Measurements from ENCODE around the gene SP1.
"Not testable (repeated sequence)": the region's sequence is repeated elsewhere in the genome, so short reads cannot be mapped to it uniquely, and the experiment has no call there.

SP1 gene

DNA sequence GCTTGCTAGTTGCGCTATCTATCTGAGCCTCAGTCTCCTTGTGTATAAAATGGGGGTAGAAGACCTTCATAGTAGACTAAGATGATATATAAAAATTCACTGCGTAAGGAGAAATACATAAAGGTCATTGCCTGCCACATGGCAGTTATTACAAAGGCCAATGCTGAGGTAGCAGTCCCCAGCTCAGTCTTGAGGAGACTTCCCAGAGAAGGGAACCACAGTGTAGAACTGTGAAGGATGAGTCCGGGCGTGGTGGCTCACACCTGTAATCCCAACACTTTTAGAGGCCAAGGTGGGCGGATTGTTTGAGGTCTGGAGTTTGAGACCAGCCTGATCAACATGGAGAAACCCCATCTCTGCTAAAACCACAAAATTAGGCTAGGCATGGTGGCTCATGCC, 26.7 kb upstream of the SP1 start:
- in situ Hi-C loops (cut with MboI; ENCODE audit: low pct_unique_long_range_greater_than_20kb, low sequenced_read_pairs): no loop called here
- DNase-seq: no peak

GRCh38 chr12:53355121-53355520, 24.9 kb upstream of the SP1 start:
- DNase-seq: no peak
- in situ Hi-C loops (cut with MboI; ENCODE audit: low pct_unique_long_range_greater_than_20kb, low sequenced_read_pairs): no loop called here

DNA sequence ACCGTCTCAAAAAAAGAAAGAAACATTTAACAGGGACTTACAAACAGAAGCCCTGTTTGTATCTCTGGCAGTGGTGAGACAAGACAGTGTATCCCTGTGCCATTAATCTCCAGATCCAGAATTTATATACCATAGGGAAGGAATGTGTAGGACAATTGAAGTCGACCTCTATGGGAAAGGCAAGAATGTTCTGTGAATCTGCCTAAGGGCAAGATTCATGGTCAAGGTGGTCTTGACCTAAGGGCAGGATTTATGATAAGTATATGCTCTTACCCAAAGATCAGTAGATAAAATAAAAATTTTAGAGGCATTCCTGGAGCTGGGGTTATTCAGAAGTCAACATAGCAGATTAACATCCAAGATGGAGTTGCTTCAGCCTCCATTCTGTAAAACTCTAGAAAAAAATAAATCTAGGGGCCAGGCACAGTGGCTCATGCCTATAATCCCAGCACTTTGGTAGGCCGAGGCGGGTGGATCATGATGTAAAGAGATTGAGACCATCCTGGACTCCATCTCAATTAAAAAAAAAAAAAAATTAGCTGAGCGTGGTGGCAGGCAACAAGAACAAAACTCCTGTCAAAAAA, 21.0 kb upstream of the SP1 start:
- DNase-seq: no peak
- in situ Hi-C loops (cut with MboI; ENCODE audit: low pct_unique_long_range_greater_than_20kb, low sequenced_read_pairs): no loop called here

- DNase-seq; in situ Hi-C loops (cut with MboI; ENCODE audit: low pct_unique_long_range_greater_than_20kb, low sequenced_read_pairs): not testable (repeated sequence)
Observed at GRCh38 chr12:53361638-53362037, 18.3 kb upstream of the SP1 start.

DNA sequence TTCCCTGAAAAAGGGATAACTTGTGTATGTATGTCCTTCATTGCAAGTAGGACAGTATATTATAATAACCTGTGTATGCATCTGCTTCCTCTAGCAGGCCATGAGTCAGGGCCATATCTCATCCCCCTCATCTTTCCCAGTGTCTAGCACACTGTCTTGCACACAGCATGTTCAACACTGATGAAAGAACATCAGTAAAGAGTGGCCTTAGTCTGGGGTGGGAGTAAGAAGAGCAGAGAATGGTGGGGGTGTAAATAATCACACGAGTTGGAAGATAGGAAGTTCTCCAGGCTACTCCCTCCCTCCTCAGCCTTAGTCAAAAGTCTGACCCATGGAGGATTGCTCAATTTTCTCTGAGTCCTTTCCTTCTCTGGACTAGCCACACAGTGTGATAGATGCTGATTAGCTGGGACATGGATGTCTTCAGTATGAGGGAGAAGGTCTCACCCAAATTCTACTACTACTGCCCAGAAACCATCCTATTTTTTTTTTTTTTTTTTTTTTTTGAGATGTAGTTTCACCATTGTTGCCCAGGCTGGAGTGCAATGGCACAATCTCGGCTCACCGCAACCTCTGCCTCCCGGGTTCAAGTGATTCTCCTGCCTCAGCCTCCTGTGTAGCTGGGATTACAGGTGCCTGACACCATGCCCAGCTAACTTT, 14.6 kb upstream of the SP1 start:
- in situ Hi-C loops (cut with MboI; ENCODE audit: low pct_unique_long_range_greater_than_20kb, low sequenced_read_pairs): no loop called here
- peak; percentile 34 for DNase-seq

DNA sequence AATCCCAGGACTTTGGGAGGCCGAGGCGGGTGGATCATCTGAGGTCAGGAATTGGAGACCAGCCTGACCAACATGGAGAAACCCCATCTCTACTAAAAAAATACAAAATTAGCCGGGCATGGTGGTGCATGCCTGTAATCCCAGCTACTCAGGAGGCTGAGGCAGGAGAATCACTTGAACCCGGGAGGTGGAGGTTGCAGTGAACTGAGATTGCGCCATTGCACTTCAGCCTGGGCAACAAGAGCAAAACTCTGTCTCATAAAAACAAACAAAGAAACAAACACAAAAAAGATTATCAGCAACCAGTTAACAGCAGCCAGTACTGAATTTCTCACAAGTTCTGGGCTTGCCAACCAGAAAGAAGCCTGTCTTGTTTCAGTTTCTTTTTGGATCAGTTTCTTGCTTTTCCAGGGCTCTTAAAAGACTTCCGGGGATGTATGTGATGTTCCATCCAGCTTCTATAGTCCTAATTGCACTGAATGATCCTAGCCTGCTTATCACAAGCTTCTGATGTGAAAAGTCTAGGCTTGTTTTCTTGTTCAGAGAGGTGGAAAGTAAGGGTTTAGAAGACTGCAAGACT, 6.3 kb upstream of the SP1 start:
- DNase-seq; in situ Hi-C loops (cut with MboI; ENCODE audit: low pct_unique_long_range_greater_than_20kb, low sequenced_read_pairs): not testable (repeated sequence)

- in situ Hi-C loops (cut with MboI; ENCODE audit: low pct_unique_long_range_greater_than_20kb, low sequenced_read_pairs): not testable (repeated sequence)
Observed at GRCh38 chr12:53374277-53374676, 5.7 kb upstream of the SP1 start.

GRCh38 chr12:53376747-53377146, 3.2 kb upstream of the SP1 start:
- in situ Hi-C loops (cut with MboI; ENCODE audit: low pct_unique_long_range_greater_than_20kb, low sequenced_read_pairs): no loop called here
- no peak for DNase-seq

More at GRCh38 chr12:53374277-53374676, 5.7 kb upstream of the SP1 start:
- not testable (repeated sequence) for DNase-seq

- DNase-seq: no peak
- in situ Hi-C loops (cut with MboI; ENCODE audit: low pct_unique_long_range_greater_than_20kb, low sequenced_read_pairs): no loop called here
Observed at GRCh38 chr12:53378222-53378621, 1.8 kb upstream of the SP1 start.

- in situ Hi-C loops (cut with MboI; ENCODE audit: low pct_unique_long_range_greater_than_20kb, low sequenced_read_pairs): no loop called here
- no peak for DNase-seq
Observed at GRCh38 chr12:53378724-53379388, 1.1 kb upstream of the SP1 start.

- in situ Hi-C loops (cut with MboI; ENCODE audit: low pct_unique_long_range_greater_than_20kb, low sequenced_read_pairs): no loop called here
- peak; percentile 100 for DNase-seq
Observed at GRCh38 chr12:53379389-53380103, 430 bp upstream of the SP1 start.

DNA sequence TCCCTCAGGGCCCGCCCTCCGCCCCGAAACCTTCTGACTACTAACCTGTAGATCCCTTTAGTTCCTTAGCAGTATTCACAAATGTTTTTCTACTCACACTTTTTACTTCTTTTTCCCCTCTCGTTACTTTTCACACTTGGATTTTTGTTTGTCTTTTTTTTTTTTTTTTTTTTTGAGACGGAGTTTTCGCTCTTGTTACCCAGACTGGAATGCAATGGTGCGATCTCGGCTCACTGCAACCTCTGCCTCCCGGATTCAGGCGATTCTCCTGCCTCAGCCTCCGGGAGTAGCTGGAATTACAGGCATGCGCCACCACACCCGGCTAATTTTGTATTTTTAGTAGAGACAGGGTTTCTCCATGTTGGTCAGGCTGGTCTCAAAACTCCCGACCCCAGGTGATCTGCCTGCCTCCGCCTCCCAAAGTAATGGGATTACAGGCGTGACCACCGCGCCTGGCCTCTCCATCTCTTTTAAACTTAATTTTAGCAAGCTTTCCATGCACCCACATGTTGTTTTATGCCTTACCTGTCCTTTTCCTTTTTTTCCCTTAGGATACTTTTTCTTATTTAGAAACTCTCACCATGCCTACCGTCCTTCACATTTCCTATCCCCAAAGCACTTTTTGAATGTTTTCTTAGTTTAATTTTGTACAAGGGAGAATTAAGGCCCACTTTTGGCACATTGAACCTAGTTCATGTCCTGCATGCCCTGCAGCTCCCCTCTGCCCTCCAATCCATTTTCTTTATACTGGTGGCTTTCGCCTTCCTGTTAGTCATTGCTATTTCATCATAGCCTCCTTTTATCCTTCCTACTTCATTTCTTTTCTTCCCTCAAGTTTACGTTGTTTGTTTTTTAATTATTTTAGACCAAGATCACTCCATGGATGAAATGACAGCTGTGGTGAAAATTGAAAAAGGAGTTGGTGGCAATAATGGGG, 1.1 kb downstream of the SP1 start:
- in situ Hi-C loops (cut with MboI; ENCODE audit: low pct_unique_long_range_greater_than_20kb, low sequenced_read_pairs): no loop called here
- DNase-seq: no peak

DNA sequence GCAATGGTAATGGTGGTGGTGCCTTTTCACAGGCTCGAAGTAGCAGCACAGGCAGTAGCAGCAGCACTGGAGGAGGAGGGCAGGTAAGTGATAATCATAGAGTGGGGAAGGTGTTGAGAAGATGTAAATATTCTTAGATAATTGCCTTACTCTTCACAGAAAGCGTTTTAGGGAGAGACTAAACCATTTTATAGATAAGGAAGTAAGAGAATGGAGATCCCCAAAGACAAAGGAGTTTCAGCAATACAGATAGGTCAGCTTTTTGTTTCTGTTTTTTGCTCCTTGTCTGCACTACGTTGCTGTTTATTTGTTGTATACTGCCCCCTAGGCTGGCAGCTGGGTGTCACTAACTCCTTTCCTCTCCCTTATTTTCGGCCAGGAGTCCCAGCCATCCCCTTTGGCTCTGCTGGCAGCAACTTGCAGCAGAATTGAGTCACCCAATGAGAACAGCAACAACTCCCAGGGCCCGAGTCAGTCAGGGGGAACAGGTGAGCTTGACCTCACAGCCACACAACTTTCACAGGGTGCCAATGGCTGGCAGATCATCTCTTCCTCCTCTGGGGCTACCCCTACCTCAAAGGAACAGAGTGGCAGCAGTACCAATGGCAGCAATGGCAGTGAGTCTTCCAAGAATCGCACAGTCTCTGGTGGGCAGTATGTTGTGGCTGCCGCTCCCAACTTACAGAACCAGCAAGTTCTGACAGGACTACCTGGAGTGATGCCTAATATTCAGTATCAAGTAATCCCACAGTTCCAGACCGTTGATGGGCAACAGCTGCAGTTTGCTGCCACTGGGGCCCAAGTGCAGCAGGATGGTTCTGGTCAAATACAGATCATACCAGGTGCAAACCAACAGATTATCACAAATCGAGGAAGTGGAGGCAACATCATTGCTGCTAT, 2.0 kb downstream of the SP1 start:
- peak; percentile 76 for DNase-seq
- in situ Hi-C loops (cut with MboI; ENCODE audit: low pct_unique_long_range_greater_than_20kb, low sequenced_read_pairs): no loop called here

DNA sequence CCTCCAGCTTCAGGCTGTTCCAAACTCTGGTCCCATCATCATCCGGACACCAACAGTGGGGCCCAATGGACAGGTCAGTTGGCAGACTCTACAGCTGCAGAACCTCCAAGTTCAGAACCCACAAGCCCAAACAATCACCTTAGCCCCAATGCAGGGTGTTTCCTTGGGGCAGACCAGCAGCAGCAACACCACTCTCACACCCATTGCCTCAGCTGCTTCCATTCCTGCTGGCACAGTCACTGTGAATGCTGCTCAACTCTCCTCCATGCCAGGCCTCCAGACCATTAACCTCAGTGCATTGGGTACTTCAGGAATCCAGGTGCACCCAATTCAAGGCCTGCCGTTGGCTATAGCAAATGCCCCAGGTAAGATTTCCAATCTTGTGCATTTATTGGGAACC, 3.3 kb downstream of the SP1 start:
- in situ Hi-C loops (cut with MboI; ENCODE audit: low pct_unique_long_range_greater_than_20kb, low sequenced_read_pairs): no loop called here
- no peak for DNase-seq

DNA sequence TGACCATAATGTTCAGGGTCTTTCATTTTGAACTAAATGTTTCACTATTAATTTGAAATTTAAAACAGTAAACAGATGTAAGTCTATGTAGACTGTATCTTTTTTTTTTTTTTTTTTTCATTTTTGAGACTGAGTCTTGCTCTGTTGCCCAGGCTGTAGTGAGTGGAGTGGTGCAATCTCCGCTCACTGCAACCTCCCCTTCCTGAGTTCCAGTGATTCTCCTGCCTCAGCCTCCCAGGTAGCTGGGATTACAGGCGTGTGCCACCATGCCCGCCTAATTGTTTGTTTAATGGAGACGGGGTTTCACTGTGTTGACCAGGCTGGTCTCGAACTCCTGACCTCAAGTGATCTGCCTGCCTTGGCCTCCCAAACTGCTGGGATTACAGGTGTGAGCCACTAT, 6.4 kb downstream of the SP1 start:
- DNase-seq; in situ Hi-C loops (cut with MboI; ENCODE audit: low pct_unique_long_range_greater_than_20kb, low sequenced_read_pairs): not testable (repeated sequence)

DNA sequence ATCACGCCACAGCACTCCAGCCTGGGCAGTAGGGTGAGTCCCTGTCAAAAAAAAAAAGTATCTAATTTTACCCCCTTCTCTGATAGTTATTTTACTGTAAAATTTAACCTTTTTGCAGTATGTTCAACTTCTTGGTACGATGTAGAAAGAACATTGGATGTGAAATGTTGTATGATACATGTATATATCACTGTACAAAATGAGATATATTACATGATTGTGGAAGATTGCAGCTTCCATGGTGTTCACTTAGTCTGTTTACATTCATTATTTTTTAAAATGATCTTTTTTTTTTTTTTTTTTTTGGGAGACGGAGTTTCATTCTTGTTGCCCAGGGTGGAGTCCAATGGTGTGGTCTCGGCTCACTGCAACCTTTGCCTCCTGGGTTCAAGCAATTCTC, 9.0 kb downstream of the SP1 start:
- DNase-seq: no peak
- in situ Hi-C loops (cut with MboI; ENCODE audit: low pct_unique_long_range_greater_than_20kb, low sequenced_read_pairs): no loop called here

- in situ Hi-C loops (cut with MboI; ENCODE audit: low pct_unique_long_range_greater_than_20kb, low sequenced_read_pairs): no loop called here
- DNase-seq: no peak
Observed at GRCh38 chr12:53389702-53390101, 9.7 kb downstream of the SP1 start.

DNA sequence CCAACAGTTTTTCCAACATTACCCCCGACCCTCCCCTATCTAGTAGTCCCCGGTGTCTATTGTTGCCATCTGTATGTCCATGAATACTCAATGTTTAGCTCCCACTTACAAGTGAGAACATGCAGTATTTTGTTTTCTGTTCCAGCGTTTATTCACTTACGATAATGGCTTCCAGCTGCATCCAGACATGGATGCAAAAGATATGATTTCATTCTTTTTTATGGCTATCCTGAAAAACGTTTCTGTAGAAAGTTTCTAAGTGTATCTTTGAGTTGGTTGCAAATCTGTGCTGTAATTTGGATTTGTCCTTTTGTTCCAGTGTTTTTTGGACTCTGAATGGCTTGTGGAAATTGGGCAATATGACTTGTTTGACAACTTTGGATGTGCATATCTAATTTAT, 11.7 kb downstream of the SP1 start:
- in situ Hi-C loops (cut with MboI; ENCODE audit: low pct_unique_long_range_greater_than_20kb, low sequenced_read_pairs): no loop called here
- DNase-seq: no peak

Measured in KBM-7 (cell line).